ENCODE data around the gene LRRC8D.

The LRRC8D gene

DNA sequence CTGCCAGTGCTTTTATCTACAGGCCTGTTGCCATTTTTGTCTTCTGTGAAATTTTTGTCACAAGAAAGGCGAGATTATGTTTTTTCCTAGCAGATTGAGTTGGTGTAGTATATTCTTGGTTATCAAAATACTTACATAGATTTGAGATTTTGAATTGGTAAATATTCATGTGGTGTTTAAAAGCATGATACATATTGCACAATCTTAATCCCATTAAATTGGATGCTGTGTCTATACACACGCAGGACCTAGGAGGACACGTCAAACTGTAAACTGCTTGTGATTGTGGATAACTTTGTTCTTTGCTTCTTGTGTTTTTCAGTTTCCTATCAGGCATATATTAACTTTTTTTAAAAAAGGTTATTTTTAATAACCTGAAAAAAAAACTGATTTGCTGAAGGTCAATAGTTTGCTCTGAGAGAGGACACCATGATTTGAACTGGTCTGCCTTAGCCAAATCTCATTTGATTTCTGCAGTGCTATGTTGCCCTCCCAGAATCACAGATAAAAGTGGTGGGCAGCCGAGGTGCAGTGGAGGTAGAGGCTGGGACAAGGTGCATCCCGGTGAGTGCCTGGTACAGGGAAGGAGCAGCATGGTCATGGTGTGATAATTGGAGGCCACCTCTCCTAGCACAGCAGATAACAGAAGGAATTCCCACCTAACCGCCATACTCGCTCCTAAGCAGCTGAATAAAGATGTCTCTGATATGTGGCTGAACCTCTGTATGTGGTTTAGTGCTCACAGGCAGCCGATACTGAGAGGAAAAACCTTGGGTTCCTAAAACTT, 76.7 kb downstream of the LRRC8D start:
- no peak for DNase-seq

GRCh38 chr1:89898150-89898549, 77.3 kb downstream of the LRRC8D start:
- DNase-seq = no peak

GRCh38 chr1:89898695-89899470, 78.1 kb downstream of the LRRC8D start:
- DNase-seq = no peak

DNA sequence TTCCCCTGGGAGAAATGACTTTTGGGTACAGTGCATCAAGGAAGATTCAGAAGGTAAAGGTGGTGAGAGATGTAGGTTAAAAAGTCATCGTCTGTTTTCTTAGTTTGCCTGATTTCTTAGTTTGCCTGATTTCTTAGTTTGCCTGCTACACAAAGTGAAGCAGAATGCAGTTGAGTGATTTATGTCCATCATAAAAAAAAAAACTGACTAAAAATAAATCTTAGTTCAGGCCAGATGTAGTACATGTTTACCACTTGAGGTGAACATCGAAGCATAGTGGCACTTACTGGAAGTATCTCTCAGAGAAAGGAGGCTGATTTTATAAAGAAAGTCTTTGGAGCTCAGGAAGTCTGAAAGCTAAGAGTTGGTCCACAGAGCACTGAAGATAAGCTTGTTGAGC, 79.5 kb downstream of the LRRC8D start:
- no peak for DNase-seq

DNA sequence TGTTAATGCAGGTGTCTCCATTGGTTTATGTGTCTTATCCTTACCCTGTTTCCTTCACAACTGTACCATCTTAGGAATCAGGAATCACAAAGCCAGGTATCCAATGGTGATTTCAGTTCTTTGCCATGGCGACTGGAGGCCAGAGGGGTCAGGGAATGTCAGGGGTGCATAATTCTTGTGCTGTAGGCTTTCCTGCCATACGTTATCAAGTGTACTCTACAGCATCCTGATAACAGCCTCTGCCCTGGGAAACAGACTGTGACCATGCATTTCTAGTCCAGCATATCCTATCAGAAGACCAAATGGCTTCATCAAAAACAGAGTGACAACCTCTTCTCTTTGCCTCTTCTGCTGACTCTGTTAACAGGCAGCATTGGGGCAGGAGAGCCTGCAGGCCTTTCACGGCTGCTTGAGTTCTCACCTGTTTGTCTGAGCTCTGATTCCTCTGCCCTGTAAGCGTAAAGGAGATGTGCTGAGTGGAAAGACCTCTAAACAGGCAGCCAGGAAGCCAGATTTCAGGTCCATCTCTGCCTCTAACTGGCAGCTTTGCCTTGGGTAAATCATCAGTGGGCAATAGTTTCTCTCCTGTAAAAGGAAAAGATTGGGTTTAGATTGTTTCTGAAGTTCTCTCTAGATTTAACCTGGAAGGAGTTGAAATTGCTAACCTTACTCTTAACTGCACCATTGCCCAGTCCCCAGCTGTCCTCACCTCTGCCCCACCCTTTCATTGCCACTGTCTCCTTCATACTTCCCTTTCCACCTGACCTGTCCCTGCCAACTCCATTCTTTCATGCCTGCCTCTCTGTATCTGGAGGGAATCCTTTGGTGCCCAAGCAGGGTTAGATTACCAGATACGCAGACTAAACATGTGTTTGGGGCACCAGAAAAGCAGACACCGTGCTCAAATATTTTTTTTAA, 80.2 kb downstream of the LRRC8D start:
- DNase-seq = no peak

GRCh38 chr1:89901957-89902669, 81.3 kb downstream of the LRRC8D start:
- DNase-seq = no peak

DNA sequence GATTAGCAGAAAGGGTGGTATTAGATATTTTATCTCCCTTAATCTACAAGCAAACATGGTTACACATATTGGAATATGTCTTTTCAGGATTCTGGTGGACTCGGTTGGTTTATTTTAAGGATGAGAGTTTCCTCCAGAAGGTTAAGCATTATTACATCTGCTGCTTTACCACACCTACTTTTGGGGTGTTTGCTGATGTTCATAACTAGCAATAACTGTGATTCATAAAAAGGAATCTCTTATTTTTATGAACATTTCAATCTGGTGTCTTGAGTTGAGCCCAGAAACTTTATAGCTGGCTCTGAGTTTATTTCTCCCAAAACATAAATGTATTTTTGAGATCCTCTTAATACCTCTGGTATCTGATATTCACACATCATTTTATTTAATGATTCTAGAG, 82.7 kb downstream of the LRRC8D start:
- no peak for DNase-seq

DNA sequence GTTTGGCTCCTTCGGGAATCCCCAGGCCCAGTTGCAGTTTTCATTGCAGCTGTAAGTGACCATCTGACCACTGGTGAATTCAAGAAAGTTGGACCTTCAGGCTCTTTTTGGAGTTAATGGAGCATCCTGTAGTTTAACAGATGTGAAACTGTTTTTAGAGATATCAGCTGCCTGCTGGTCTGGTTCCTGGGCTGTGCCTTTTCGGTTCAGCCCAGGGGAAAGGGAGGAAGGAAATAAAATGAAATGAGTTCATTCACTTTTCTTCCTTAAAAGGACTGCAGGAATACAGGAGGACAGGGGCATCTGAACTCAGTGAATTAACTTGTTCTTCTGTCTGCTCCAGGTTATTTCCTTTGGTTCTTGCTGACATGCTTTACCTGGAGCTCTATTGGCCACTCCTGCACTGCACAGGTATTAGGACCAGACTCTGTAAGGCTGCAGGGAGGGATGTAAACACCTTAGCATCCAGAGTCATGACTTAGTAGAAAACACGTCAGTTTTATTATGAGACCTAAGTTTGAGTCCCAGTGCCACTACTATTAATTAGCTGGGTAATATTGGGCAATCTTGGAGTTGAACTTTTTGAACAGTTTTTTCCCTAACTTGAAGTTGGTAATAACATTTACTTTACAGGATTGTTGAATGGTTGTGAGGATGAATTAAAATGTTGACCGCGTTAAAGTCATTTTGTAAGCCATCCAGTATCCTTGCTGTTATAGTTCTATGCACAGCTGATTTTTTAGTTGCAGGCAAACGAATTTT, 83.6 kb downstream of the LRRC8D start:
- no peak for DNase-seq

- DNase-seq = no peak
Observed at GRCh38 chr1:89905395-89906058, 84.7 kb downstream of the LRRC8D start.

DNA sequence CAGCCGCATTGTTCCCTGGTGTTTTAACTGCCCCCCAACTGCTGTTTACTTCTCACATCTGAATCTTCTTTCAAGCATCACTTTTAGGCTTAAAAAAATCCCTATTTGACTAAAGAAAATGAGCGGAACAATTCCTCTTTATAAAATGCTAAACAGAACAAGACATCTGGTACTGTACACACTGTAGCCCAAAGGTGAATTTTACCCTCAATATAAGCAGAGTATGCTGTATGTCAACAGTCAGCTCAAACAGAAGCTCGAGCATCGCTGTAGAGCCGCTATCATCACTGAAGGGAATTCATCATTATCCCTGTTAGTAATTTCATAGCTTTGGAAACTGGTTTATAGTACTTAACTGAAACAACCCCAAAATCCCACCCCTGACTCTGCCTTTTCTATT, 85.3 kb downstream of the LRRC8D start:
- DNase-seq = no peak

- DNase-seq = no peak
Observed at GRCh38 chr1:89907727-89908212, 86.9 kb downstream of the LRRC8D start.

GRCh38 chr1:89908273-89908671, 87.4 kb downstream of the LRRC8D start:
- no peak for DNase-seq

- no peak for DNase-seq
Observed at GRCh38 chr1:89908672-89909436, 88.0 kb downstream of the LRRC8D start.

GRCh38 chr1:89910268-89910667, 89.4 kb downstream of the LRRC8D start:
- DNase-seq = no peak

- no peak for DNase-seq
Observed at GRCh38 chr1:89910780-89911179, 89.9 kb downstream of the LRRC8D start.

GRCh38 chr1:89911191-89911991, 90.6 kb downstream of the LRRC8D start:
- DNase-seq = no peak

- no peak for DNase-seq
Observed at GRCh38 chr1:89912073-89912472, 91.2 kb downstream of the LRRC8D start.

DNA sequence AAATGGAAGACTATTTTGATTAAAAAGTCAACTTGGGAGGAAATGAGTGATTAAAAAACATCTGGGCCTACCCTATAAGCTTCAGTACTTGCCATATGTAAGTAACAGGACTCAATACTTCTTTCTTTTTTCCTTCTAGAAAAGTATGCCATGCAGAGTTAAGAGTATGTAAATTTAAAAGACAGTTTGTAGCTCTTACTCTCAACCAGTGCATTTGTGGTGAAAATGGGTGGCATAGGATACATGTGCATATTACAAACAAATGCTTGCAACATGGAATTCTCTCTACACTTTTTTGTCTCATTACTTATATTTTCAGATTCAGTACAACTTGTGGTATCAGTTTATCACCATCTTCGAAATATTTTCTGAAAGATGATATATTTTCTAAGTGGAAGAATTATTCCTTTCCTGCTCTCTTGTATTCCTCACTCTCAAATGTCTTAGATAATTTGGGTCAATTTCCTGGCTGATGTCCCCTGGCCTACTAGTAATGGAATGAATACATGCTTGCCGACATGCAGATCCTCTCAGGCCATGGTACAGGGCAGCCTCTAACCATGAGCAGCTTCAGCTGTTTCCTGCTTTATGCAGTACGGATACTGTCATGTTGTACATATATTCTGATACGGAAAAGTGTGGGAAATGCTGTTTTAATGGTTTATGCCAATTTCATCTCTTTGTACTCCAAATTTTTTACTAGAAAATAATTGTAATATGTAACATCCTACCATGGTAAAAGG, 92.7 kb downstream of the LRRC8D start:
- no peak for DNase-seq

- no peak for DNase-seq
Observed at GRCh38 chr1:89917353-89917752, 96.5 kb downstream of the LRRC8D start.
